HEK293 (cell line): Measurements from ENCODE around the gene CAV2.

Source experiments
- AEBP2 ChIP-seq: fragments of 450-650 bp; formaldehyde crosslinking; IDR thresholded peaks from 2 replicates; pipeline ENCODE4 v1.5.1; 2016; ENCODE audit warnings: missing biosample characterization, missing genetic modification characterization, borderline replicate concordance
- EGR2 ChIP-seq: fragments of 450-650 bp; formaldehyde crosslinking; IDR thresholded peaks from 2 replicates; pipeline ENCODE4 v1.5.1; 2016; ENCODE audit warnings: low read depth, missing biosample characterization, missing genetic modification characterization
- GLI2 ChIP-seq: fragments of 450-650 bp; formaldehyde crosslinking; IDR thresholded peaks from 2 replicates; pipeline ENCODE4; 2017; ENCODE audit warnings: missing biosample characterization, missing genetic modification characterization, low read depth, borderline replicate concordance
- GLIS2 ChIP-seq: fragments of 450-650 bp; formaldehyde crosslinking; IDR thresholded peaks from 2 replicates; pipeline ENCODE4 v1.5.1; 2016; ENCODE audit warnings: missing biosample characterization, missing genetic modification characterization
- KLF10 ChIP-seq: fragments of 450-650 bp; IDR thresholded peaks from 2 replicates; pipeline ENCODE4 v1.5.1; 2018; ENCODE audit warnings: missing biosample characterization, mild to moderate bottlenecking, missing genetic modification characterization
- KLF17 ChIP-seq: fragments of 450-650 bp; formaldehyde crosslinking; IDR thresholded peaks from 2 replicates; pipeline ENCODE4 v1.5.1; 2016; ENCODE audit warnings: missing biosample characterization, missing genetic modification characterization
- OSR2 ChIP-seq: fragments of 450-650 bp; formaldehyde crosslinking; IDR thresholded peaks from 2 replicates; pipeline ENCODE4 v1.5.1; 2016; ENCODE audit warnings: missing biosample characterization, missing genetic modification characterization
- SP2 ChIP-seq: fragments of 450-650 bp; formaldehyde crosslinking; IDR thresholded peaks from 2 replicates; pipeline ENCODE4 v1.5.1; 2016; ENCODE audit warnings: missing biosample characterization, missing genetic modification characterization
- YY2 ChIP-seq: fragments of 450-650 bp; formaldehyde crosslinking; IDR thresholded peaks from 2 replicates; pipeline ENCODE4 v1.5.1; 2016; ENCODE audit warnings: missing biosample characterization, missing genetic modification characterization
- ZBTB21 ChIP-seq: fragments of 450-650 bp; formaldehyde crosslinking; IDR thresholded peaks from 2 replicates; pipeline ENCODE4 v1.5.1; 2017; ENCODE audit warnings: missing biosample characterization, missing genetic modification characterization
- ZBTB48 ChIP-seq: fragments of 450-650 bp; formaldehyde crosslinking; IDR thresholded peaks from 2 replicates; pipeline ENCODE4 v1.5.1; 2016; ENCODE audit warnings: missing biosample characterization, missing genetic modification characterization
- ZFP3 ChIP-seq: fragments of 450-650 bp; formaldehyde crosslinking; IDR thresholded peaks from 2 replicates; pipeline ENCODE4 v1.5.1; 2016; ENCODE audit warnings: low read depth, missing biosample characterization, missing genetic modification characterization
- ZNF114 ChIP-seq: fragments of 450-650 bp; formaldehyde crosslinking; IDR thresholded peaks from 2 replicates; pipeline ENCODE4 v1.5.0; 2017; ENCODE audit warnings: missing biosample characterization, missing genetic modification characterization
- ZNF16 ChIP-seq: fragments of 450-650 bp; formaldehyde crosslinking; IDR thresholded peaks from 2 replicates; pipeline ENCODE4 v1.5.1; 2016; ENCODE audit warnings: low read depth, missing biosample characterization, missing genetic modification characterization
- ZNF266 ChIP-seq: fragments of 450-650 bp; formaldehyde crosslinking; IDR thresholded peaks from 2 replicates; pipeline ENCODE4 v1.5.1; 2016; ENCODE audit warnings: missing biosample characterization, missing genetic modification characterization, low read depth
- ZNF324 ChIP-seq: fragments of 450-650 bp; formaldehyde crosslinking; IDR thresholded peaks from 2 replicates; pipeline ENCODE4 v1.5.1; 2016; ENCODE audit warnings: missing biosample characterization, missing genetic modification characterization
- ZNF404 ChIP-seq: fragments of 450-650 bp; formaldehyde crosslinking; IDR thresholded peaks from 2 replicates; pipeline ENCODE4 v1.5.1; 2017; ENCODE audit warnings: missing biosample characterization, missing genetic modification characterization
- ZNF433 ChIP-seq: fragments of 450-650 bp; formaldehyde crosslinking; IDR thresholded peaks from 2 replicates; pipeline ENCODE4 v1.5.1; 2016; ENCODE audit warnings: missing biosample characterization, missing genetic modification characterization, low read depth
- ZNF510 ChIP-seq: fragments of 450-650 bp; formaldehyde crosslinking; IDR thresholded peaks from 2 replicates; pipeline ENCODE4 v1.5.1; 2018; ENCODE audit warnings: mild to moderate bottlenecking, missing genetic modification characterization, missing biosample characterization; ENCODE audit not compliant: insufficient replicate concordance
- ZNF513 ChIP-seq: fragments of 450-650 bp; IDR thresholded peaks from 2 replicates; pipeline ENCODE4 v1.5.1; 2018; ENCODE audit warnings: missing biosample characterization, missing genetic modification characterization
- ZNF544 ChIP-seq: fragments of 450-650 bp; formaldehyde crosslinking; IDR thresholded peaks from 2 replicates; pipeline ENCODE4 v1.5.0; 2017; ENCODE audit warnings: missing biosample characterization, missing genetic modification characterization
- ZNF571 ChIP-seq: fragments of 450-650 bp; formaldehyde crosslinking; IDR thresholded peaks from 2 replicates; pipeline ENCODE4 v1.5.0; 2017; ENCODE audit warnings: missing biosample characterization, missing genetic modification characterization
- ZNF624 ChIP-seq: fragments of 450-650 bp; formaldehyde crosslinking; IDR thresholded peaks from 2 replicates; pipeline ENCODE4 v1.5.1; 2017; ENCODE audit warnings: missing biosample characterization, missing genetic modification characterization
- ZNF629 ChIP-seq: fragments of 450-650 bp; formaldehyde crosslinking; IDR thresholded peaks from 2 replicates; pipeline ENCODE4 v1.5.1; 2017; ENCODE audit warnings: missing biosample characterization, missing genetic modification characterization
- ZNF670 ChIP-seq: fragments of 450-650 bp; formaldehyde crosslinking; IDR thresholded peaks from 2 replicates; pipeline ENCODE4 v1.5.1; 2016; ENCODE audit warnings: missing biosample characterization, missing genetic modification characterization, low read depth
- ZNF677 ChIP-seq: fragments of 450-650 bp; IDR thresholded peaks from 2 replicates; pipeline ENCODE4 v1.5.0; 2018; ENCODE audit warnings: missing biosample characterization, mild to moderate bottlenecking, missing genetic modification characterization, moderate library complexity
- ZSCAN23 ChIP-seq: fragments of 450-650 bp; formaldehyde crosslinking; IDR thresholded peaks from 2 replicates; pipeline ENCODE4 v1.5.1; 2016; ENCODE audit warnings: missing biosample characterization, missing genetic modification characterization
- TF ChIP-seq, protein P1 (sequence below): fragments of 450-650 bp; formaldehyde crosslinking; IDR thresholded peaks from 2 replicates; pipeline ENCODE4 v1.5.1; 2016; ENCODE audit warnings: missing biosample characterization, missing genetic modification characterization
- TF ChIP-seq, protein P2 (sequence below): fragments of 450-650 bp; formaldehyde crosslinking; IDR thresholded peaks from 2 replicates; pipeline ENCODE4 v1.5.1; 2016; ENCODE audit warnings: missing biosample characterization, missing genetic modification characterization

Gene CAV2

DNA sequence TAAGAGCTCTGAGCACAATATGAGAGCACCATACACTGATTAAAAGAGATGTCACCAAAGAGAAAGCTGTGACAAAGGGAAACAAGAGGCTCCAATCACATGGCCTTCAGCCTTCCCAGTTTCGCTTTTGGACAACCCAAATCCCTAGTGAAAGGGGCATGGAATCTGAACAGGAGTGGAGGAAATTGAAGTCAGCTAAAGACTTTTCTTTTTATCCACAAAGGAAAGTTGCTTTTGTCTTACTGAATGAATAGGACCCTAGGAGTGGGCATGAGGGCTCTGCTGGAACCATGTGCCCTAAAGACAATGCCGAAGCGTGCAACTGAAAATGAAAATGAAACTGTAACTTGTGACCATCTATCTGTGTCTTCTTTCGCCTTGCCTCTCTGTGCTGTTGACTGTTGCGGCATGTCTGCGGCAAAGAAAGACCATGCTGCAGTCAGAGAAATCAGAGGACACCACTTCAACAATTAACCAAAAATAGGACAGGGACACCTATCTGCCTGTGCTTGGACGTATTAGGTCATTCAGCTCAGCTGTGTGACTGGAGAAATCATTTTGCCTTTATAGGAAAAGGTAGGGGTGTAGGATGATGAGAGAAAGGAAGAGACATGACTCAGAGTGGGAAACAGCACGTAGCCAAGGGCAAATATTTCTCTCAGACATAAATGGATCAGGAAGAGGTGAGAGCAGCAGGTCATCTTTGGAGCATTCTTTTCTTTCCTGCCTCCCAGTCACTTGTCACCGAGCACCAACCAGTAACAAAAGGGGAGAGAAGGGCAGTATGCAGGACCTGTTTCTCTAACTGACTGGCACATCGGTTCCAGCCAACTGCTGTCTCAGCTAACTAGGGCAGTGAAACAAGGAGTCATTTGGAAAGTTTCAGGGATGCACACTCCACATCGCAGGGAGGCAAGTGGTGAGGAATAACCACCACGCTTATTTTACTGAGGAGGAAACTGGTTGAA is 12.3 kb downstream of the CAV2 start (continued):
- TF ChIP-seq ZNF114 (tag by site-specific recombination) = no peak
- TF ChIP-seq ZFP3 = no peak
- TF ChIP-seq EGR2 (tag by site-specific recombination) = no peak
- no peak for TF ChIP-seq OSR2 (tag by site-specific recombination)
- TF ChIP-seq ZNF544 (tag by site-specific recombination) = no peak
- TF ChIP-seq ZNF670 = no peak
- TF ChIP-seq ZBTB48 (tag by site-specific recombination) = no peak; the same call in 1 of the 2 replicates
- TF ChIP-seq ZNF266 = no peak
- no peak for TF ChIP-seq ZNF433 (tag by site-specific recombination)
- TF ChIP-seq GLIS2 = no peak
- no peak for TF ChIP-seq ZNF16
- TF ChIP-seq ZNF624 = no peak
- TF ChIP-seq ZBTB21 (tag by site-specific recombination) = peak; percentile 71
- TF ChIP-seq AEBP2 (tag by site-specific recombination) = no peak
- TF ChIP-seq ZSCAN23 (tag by site-specific recombination) = 0 out of 2 replicates have a peak, but pooled peaks have one; percentile 42
- TF ChIP-seq YY2 (tag by site-specific recombination) = no peak
- no peak for TF ChIP-seq KLF10 (tag by site-specific recombination)
- TF ChIP-seq ZNF677 (tag by site-specific recombination) = no peak
- TF ChIP-seq ZNF324 (tag by site-specific recombination) = no peak
- TF ChIP-seq ZNF510 (tag by site-specific recombination) = no peak
- peak; percentile 83 for TF ChIP-seq ZNF629 (tag by site-specific recombination)
- peak; percentile 39; the same call in 1 of the 2 replicates for TF ChIP-seq KLF17 (tag by site-specific recombination)
- TF ChIP-seq GLI2 = no peak
- TF ChIP-seq, protein P1, sequence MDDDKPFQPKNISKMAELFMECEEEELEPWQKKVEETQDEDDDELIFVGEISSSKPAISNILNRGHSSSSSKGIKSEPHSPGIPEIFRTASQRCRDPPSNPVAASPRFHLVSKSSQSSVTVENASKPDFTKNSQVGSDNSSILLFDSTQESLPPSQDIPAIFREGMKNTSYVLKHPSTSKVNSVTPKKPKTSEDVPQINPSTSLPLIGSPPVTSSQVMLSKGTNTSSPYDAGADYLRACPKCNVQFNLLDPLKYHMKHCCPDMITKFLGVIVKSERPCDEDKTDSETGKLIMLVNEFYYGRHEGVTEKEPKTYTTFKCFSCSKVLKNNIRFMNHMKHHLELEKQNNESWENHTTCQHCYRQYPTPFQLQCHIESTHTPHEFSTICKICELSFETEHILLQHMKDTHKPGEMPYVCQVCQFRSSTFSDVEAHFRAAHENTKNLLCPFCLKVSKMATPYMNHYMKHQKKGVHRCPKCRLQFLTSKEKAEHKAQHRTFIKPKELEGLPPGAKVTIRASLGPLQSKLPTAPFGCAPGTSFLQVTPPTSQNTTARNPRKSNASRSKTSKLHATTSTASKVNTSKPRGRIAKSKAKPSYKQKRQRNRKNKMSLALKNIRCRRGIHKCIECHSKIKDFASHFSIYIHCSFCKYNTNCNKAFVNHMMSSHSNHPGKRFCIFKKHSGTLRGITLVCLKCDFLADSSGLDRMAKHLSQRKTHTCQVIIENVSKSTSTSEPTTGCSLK (tag by site-specific recombination) = no peak
- TF ChIP-seq ZNF404 (tag by site-specific recombination) = no peak
- no peak for TF ChIP-seq ZNF571 (tag by site-specific recombination)
- TF ChIP-seq, protein P2, sequence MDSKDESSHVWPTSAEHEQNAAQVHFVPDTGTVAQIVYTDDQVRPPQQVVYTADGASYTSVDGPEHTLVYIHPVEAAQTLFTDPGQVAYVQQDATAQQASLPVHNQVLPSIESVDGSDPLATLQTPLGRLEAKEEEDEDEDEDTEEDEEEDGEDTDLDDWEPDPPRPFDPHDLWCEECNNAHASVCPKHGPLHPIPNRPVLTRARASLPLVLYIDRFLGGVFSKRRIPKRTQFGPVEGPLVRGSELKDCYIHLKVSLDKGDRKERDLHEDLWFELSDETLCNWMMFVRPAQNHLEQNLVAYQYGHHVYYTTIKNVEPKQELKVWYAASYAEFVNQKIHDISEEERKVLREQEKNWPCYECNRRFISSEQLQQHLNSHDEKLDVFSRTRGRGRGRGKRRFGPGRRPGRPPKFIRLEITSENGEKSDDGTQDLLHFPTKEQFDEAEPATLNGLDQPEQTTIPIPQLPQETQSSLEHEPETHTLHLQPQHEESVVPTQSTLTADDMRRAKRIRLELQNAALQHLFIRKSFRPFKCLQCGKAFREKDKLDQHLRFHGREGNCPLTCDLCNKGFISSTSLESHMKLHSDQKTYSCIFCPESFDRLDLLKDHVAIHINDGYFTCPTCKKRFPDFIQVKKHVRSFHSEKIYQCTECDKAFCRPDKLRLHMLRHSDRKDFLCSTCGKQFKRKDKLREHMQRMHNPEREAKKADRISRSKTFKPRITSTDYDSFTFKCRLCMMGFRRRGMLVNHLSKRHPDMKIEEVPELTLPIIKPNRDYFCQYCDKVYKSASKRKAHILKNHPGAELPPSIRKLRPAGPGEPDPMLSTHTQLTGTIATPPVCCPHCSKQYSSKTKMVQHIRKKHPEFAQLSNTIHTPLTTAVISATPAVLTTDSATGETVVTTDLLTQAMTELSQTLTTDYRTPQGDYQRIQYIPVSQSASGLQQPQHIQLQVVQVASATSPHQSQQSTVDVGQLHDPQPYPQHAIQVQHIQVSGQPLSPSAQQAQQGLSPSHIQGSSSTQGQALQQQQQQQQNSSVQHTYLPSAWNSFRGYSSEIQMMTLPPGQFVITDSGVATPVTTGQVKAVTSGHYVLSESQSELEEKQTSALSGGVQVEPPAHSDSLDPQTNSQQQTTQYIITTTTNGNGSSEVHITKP (tag by site-specific recombination) = peak; percentile 80
- TF ChIP-seq ZNF513 (tag by site-specific recombination) = no peak
- TF ChIP-seq SP2 (tag by site-specific recombination) = no peak
